Measurements from ENCODE around the gene MS4A3.
"Not testable (repeated sequence)": the region's sequence is repeated elsewhere in the genome, so short reads cannot be mapped to it uniquely, and the experiment has no call there.

Gene MS4A3

DNA sequence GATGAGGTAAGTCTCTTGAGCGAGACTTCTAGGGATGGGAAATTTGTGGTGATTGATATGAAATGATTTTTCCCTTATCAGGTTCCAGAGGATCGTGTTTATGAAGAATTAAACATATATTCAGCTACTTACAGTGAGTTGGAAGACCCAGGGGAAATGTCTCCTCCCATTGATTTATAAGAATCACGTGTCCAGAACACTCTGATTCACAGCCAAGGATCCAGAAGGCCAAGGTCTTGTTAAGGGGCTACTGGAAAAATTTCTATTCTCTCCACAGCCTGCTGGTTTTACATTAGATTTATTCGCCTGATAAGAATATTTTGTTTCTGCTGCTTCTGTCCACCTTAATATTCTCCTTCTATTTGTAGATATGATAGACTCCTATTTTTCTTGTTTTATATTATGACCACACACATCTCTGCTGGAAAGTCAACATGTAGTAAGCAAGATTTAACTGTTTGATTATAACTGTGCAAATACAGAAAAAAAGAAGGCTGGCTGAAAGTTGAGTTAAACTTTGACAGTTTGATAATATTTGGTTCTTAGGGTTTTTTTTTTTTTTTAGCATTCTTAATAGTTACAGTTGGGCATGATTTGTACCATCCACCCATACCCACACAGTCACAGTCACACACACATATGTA is 39.1 kb downstream of the MS4A3 start:
- DNase-seq, result no peak

GRCh38 chr11:60097189-60097588 is 40.7 kb downstream of the MS4A3 start:
- no peak for DNase-seq

DNA sequence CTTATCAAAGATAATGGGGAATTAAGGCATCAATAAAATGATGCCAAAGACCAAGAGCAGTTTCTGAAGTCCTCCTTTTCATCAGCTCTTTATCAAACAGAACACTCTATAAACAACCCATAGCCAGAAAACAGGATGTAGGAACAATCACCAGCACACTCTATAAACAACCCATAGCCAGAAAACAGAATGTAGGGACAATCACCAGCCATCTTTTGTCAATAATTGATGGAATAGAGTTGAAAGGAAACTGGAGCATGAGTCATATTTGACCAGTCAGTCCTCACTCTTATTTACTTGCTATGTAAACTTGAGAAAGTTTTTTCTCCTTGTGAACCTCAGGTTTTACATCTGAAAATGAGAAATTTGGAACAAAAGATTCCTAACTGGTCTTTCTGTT is 42.0 kb downstream of the MS4A3 start:
- no peak for DNase-seq

- DNase-seq, result no peak
Measured at GRCh38 chr11:60100516-60100915, 44.1 kb downstream of the MS4A3 start.

DNA sequence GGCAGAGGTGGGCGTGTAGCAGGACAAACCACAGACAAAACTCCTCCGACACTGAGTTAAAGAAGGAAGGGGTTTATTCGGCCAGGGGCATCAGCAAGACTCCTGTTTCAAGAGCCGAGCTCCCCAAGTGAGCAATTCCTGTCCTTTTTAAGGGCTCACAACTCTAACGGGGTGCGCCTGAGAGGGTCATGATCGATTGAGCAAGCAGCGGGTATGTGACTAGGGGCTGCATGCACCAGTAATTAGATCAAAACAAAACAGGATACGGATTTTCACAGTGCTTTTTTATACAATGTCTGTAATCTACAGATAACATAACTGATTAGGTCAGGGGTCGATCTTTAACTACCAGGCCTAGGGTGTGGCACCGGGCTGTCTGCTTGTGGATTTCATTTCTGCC is 44.9 kb downstream of the MS4A3 start:
- DNase-seq, result not testable (repeated sequence)

DNA sequence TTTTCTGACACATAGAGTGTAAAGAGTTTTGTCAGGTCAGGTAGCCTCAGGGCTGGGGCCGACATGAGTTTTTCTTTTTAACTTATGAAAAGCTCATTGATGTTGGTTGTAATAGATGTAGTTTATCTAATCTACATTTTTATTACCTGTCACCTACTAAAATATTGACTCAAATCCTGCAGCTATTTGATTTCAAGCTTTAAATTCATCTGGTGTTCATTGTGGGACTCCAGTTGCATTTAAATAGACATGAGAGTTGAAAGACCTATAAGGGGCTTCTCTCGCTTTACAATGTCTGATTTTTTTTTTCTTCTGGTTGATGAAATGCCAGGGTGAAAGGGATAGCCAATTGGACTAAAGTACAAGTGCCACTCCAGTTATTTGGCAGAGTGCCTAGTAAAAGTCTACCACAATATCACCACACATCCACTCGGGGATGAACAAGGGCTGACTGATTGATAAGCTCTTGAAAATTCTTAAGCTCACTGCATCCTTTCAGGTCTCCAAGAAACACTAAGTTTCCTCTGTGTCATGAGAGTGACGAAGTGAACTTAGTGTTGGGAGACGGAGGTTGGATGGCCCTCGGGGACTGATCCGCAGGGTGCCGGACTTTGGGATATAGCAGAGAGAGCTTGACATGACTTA is 48.1 kb downstream of the MS4A3 start:
- not testable (repeated sequence) for DNase-seq

- not testable (repeated sequence) for DNase-seq
Measured at GRCh38 chr11:60108631-60109030, 52.2 kb downstream of the MS4A3 start.

DNA sequence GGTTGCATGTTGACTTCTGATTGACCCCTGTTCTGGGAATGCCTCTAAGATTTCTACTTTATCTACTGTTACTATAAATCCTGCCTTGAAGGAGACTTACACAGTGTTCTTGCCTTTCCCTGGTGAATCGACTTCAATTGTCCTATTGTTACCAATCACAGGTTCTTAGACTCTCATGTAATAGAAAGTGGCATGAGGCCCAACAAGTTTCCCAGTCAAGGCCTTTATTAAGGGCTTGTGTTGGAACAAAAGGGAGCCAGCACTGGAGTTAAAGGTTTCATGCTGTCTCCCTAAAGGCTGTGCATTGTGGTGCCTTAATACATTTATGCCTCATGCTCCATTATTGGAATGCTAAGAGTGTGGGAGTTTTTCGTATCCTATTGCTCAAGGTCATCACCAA is 55.3 kb downstream of the MS4A3 start:
- DNase-seq, result no peak

DNA sequence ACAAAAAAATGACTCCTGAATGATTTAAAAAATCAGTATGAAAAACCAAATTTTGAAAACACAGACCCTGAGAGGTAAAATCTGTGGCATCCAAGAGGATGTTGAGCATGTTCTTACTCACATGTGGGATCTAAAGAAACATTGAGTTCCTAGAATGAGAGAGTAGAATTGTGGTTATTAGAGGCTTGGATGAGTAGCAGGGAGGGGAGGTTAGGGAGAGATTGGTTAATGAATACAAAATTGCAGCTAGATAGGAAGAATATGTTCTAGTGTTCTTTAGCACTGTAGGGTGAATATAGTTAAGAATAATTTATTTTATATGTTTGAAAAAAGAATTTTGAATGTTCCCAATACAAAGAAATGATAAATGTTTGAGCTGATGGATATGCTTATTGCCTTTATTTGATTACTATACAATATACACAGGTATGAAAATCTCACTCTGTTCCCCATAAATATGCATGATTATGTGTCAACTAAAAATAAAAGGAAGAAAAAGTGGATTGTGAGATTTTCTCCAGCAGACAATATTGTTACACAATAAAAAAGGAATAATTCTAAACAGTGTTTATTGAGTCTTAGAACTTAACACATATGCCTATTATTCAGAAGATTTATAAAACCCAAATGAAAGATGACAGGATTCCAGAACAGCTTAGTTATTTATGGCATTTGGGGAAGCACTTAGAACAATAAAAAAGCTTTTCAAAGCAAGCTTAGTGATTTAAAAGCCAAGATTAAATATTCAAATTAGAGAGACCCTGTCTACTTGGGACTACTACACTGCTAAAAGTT is 60.7 kb downstream of the MS4A3 start:
- DNase-seq, result no peak

GRCh38 chr11:60118338-60118737 is 61.9 kb downstream of the MS4A3 start:
- no peak for DNase-seq

DNA sequence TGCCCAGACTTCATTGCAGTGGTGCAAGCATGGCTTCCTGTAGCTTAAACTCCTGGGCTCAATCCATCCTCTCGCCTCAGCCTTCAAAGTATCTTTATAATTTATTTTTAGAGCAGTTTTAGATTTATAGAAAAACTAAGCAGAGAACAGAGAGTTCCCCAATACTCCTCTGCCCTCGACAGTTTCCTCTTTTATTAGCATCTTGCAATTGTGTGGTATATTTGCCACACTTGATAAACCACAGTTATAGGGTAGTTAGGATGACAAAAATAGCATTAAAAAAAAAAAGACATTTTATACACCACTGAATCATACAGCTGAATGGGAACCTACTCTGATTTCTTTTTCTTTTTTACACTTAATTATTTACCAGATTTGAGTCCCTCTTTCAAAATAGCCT is 63.2 kb downstream of the MS4A3 start:
- DNase-seq, result no peak
